Gastrocnemius medialis (tissue), 4 donors: ENCODE results near the gene TSHZ1. TPM values are rescaled to one million over a fixed set of nuclear protein-coding genes. Genes with fewer than 3 reads are reported as not detected.

ENCODE experiments used
- ATAC-seq, 2 donors: fragments of 150-250 bp; one replicate each; pipeline ENCODE4 v1.9.1; 2016
- DNase-seq, 2 donors: peaks; one replicate each; pipeline ENCODE4 v3.0.0-alpha.2; 2019
- H3K27ac ChIP-seq, 4 donors: fragments of 200-600 bp; sonication (generic); 1 replicate in 1 of 4; 2 replicates in 3 of 4; pipeline ENCODE4 v1.5.1; 2016 to 2018; ENCODE audit warnings: mild to moderate bottlenecking in 2 of 4, moderate library complexity in 1 of 4
- H3K27me3 ChIP-seq, 3 donors: fragments of 200-600 bp; sonication (generic) in 2 of 3; 1 replicate in 1 of 3; 2 replicates in 2 of 3; pipeline versions ENCODE4 v1.5.1 to v1.6.0; 2016 to 2019; ENCODE audit warnings: mild to moderate bottlenecking in 1 of 3, moderate library complexity in 1 of 3
- H3K36me3 ChIP-seq, 2 donors: fragments of 200-600 bp; sonication (generic) in 1 of 2; one replicate each; pipeline ENCODE4 v1.5.1; 2017 to 2018
- H3K4me1 ChIP-seq, 2 donors: fragments of 200-600 bp; sonication (generic) in 1 of 2; one replicate each; pipeline ENCODE4 v1.5.1; 2016 to 2017; ENCODE audit warnings: mild to moderate bottlenecking in 2 of 2
- H3K4me3 ChIP-seq, 4 donors: fragments of 200-600 bp; sonication (generic) in 3 of 4; 1 replicate in 1 of 4; 2 replicates in 3 of 4; pipeline ENCODE4 v1.5.1; 2016 to 2019; ENCODE audit warnings: mild to moderate bottlenecking in 2 of 4
- H3K9me3 ChIP-seq, 3 donors: fragments of 200-600 bp; sonication (generic) in 2 of 3; 1 replicate in 1 of 3; 2 replicates in 2 of 3; pipeline ENCODE4 v1.5.1; 2016 to 2019
- CTCF ChIP-seq, 5 experiments: fragments of 450-650 bp in 3 of 5; fragments of 200-600 bp in 2 of 5; sonication (generic) in 2 of 5; IDR thresholded peaks in 4 of 5; conservative IDR thresholded peaks in 1 of 5; 1 replicate in 4 of 5; 2 replicates in 1 of 5; pipeline ENCODE4 v1.5.1; 2016 to 2019; ENCODE audit warnings: antibody characterized with exemption in 5 of 5, mild to moderate bottlenecking in 3 of 5, moderate library complexity in 3 of 5
- POLR2A ChIP-seq, 2 donors: fragments of 450-650 bp; IDR thresholded peaks; one replicate each; pipeline ENCODE4 v1.6.1; 2017; ENCODE audit warnings: antibody characterized with exemption in 2 of 2, mild to moderate bottlenecking in 2 of 2, moderate library complexity in 2 of 2
- in situ Hi-C, 4 donors: fragments of 200-750 bp; cut with MboI; loops; one replicate each; pipeline versions ENCODE4 v1.15.0 to v1.8.0; 2017; ENCODE audit warnings: low sequenced_read_pairs in 4 of 4
- intact Hi-C: fragments of 100-400 bp; cut with DNase I; formaldehyde crosslinking; loops from one replicate; pipeline ENCODE4 v1.15.1; 2023; ENCODE audit warnings: low total_unique reads
- total RNA-seq, 4 donors: library from RNA; depleted of rRNA; stranded (reverse); fragments of >200 nt; gene quantifications; one replicate each; pipeline versions ENCODE4 v1.1.0 to v1.2.3, GENCODE V29; 2016

The TSHZ1 gene
- total RNA-seq, 4 donors from 2014 or later, result 5.9 to 7.9 (median 7.6) TPM

GRCh38 chr18:75317300-75317699, 106.7 kb downstream of the TSHZ1 start:
- in situ Hi-C loops, result no loop called here

GRCh38 chr18:75317703-75318102, 107.1 kb downstream of the TSHZ1 start:
- no peaks in the 10 kb centered on the region for H3K4me1 ChIP-seq
- H3K27ac ChIP-seq, result no peak overlapping the region
- no peaks in the 10 kb centered on the region for H3K9me3 ChIP-seq
- H3K4me3 ChIP-seq, result no peak overlapping the region
- TF ChIP-seq POLR2A (IDR thresholded peaks at IDR 0.05) (no peak), CTCF (IDR thresholded peaks at IDR 0.05 in 4 of 5, conservative IDR thresholded peaks at IDR 0.05 in 1 of 5) (no peak)
- in situ Hi-C loops (no loop called here), intact Hi-C loops (no loop called here)
- no peaks in the 10 kb centered on the region for H3K27me3 ChIP-seq
- H3K36me3 ChIP-seq, result no peaks in the 10 kb centered on the region
- no peak for ATAC-seq
- no peak for DNase-seq

More at GRCh38 chr18:75317300-75317699, 106.7 kb downstream of the TSHZ1 start:
- ATAC-seq (no peak), DNase-seq (no peak)
- TF ChIP-seq CTCF (IDR thresholded peaks at IDR 0.05 in 4 of 5, conservative IDR thresholded peaks at IDR 0.05 in 1 of 5) (no peak), POLR2A (IDR thresholded peaks at IDR 0.05) (no peak)
- intact Hi-C loops, result no loop called here
- no peak overlapping the region for H3K4me3 ChIP-seq
- H3K27ac ChIP-seq, result no peak overlapping the region
- no peaks in the 10 kb centered on the region for H3K36me3 ChIP-seq
- no peaks in the 10 kb centered on the region for H3K27me3 ChIP-seq
- no peaks in the 10 kb centered on the region for H3K4me1 ChIP-seq
- H3K9me3 ChIP-seq, result no peaks in the 10 kb centered on the region

GRCh38 chr18:75319905-75320304, 109.3 kb downstream of the TSHZ1 start:
- intact Hi-C loops, result no loop called here
- H3K27ac ChIP-seq, result no peak overlapping the region
- no peaks in the 10 kb centered on the region for H3K4me1 ChIP-seq
- TF ChIP-seq POLR2A (IDR thresholded peaks at IDR 0.05) (no peak), CTCF (IDR thresholded peaks at IDR 0.05 in 4 of 5, conservative IDR thresholded peaks at IDR 0.05 in 1 of 5) (no peak)
- H3K36me3 ChIP-seq, result no peaks in the 10 kb centered on the region
- ATAC-seq (no peak), DNase-seq (no peak)
- no peaks in the 10 kb centered on the region for H3K27me3 ChIP-seq
- in situ Hi-C loops, result no loop called here
- no peak overlapping the region for H3K4me3 ChIP-seq
- H3K9me3 ChIP-seq, result no peaks in the 10 kb centered on the region

GRCh38 chr18:75320506-75320905, 109.9 kb downstream of the TSHZ1 start:
- no peaks in the 10 kb centered on the region for H3K27me3 ChIP-seq
- no peak overlapping the region for H3K4me3 ChIP-seq
- H3K36me3 ChIP-seq, result no peaks in the 10 kb centered on the region
- DNase-seq (no peak), ATAC-seq (no peak)
- TF ChIP-seq CTCF (IDR thresholded peaks at IDR 0.05 in 4 of 5, conservative IDR thresholded peaks at IDR 0.05 in 1 of 5), result no peak
- intact Hi-C loops, result no loop called here
- in situ Hi-C loops, result no loop called here
- no peak overlapping the region for H3K27ac ChIP-seq
- H3K9me3 ChIP-seq, result no peaks in the 10 kb centered on the region
- H3K4me1 ChIP-seq, result no peaks in the 10 kb centered on the region

- Histone ChIP-seq H3K4me3 (no peak overlapping the region), H3K9me3 (no peaks in the 10 kb centered on the region), H3K27me3 (no peaks in the 10 kb centered on the region), H3K4me1 (no peaks in the 10 kb centered on the region), H3K27ac (no peak overlapping the region), H3K36me3 (no peaks in the 10 kb centered on the region)
- in situ Hi-C loops (no loop called here), intact Hi-C loops (no loop called here)
- no peak for TF ChIP-seq POLR2A (IDR thresholded peaks at IDR 0.05)
- no peak for TF ChIP-seq CTCF (IDR thresholded peaks at IDR 0.05 in 4 of 5, conservative IDR thresholded peaks at IDR 0.05 in 1 of 5)
- no peak for DNase-seq
- ATAC-seq, result no peak
Observed at GRCh38 chr18:75321431-75321830, 110.8 kb downstream of the TSHZ1 start.
